ENCODE measurements around the gene MYO15B. TPM values are rescaled to one million over a fixed set of nuclear protein-coding genes. Genes with fewer than 3 reads are reported as not detected.

MYO15B gene
- total and polyA plus RNA-seq, 2 of the 4 experiments (the other 2 are of a cell fraction) = 0.18 to 0.65 TPM

DNA sequence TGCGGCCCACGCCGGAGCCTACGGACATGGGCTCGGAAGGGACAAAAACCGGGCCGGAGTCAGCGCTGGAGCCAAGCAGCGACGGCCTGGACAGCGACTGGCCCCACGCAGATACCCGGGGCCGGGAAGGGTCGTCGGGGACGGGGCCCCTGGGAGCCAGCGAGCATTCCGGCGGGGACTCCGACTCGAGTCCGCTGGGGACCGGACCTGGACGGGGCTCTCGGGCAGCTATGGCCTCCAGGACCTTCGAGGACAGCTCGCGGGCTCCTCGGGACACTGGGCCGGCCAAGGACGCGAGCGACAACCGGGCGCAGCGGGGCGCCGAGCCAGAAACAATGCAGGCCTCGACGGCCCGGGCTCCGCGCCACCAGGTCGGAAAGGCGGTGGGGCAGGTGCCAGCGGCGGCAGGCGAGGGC is 1.0 kb downstream of the MYO15B start:
- POLR2A ChIA-PET (ENCODE audit: unreplicated experiment) = no interaction called here
- Histone ChIP-seq H3K27ac (ENCODE audit: insufficient read depth, low read length) (no peak overlapping the region), H4K20me1 (ENCODE audit: insufficient read depth, low read length) (no peaks in the 10 kb centered on the region; the same call in 1 of the 2 replicates), H3K4me1 (ENCODE audit: control insufficient read depth, insufficient read depth, low read length) (no peaks in the 10 kb centered on the region), H3K4me2 (ENCODE audit: low read depth, low read length) (no peak overlapping the region; the same call in 1 of the 2 replicates), H3K4ac (ENCODE audit: low read depth, low read length) (no peak overlapping the region), H3K56ac (ENCODE audit: extremely low read depth, insufficient read depth, low read length) (no peak overlapping the region), H4K5ac (ENCODE audit: low read depth, low read length) (no peak overlapping the region), H3K14ac (replicated peaks; ENCODE audit: low read depth, low read length) (no peak overlapping the region), H2AFZ (replicated peaks; ENCODE audit: low read length, poor library complexity) (peak overlapping the region; percentile 86), H3K79me1 (ENCODE audit: low read depth in 1 of 2, low read length in 2 of 2) (no peaks in the 10 kb centered on the region), H3K4me3 (ENCODE audit: insufficient read depth, low read depth, low read length) (peak overlapping the region; percentile 9; the same call in 1 of the 2 replicates), H4K8ac (ENCODE audit: low read depth in 2 of 2, low read length in 2 of 2) (no peak overlapping the region), H3K9ac (ENCODE audit: low read depth, low read length) (no peak overlapping the region), H3K18ac (ENCODE audit: low read depth, low read length) (no peak overlapping the region), H3K23ac (ENCODE audit: low read depth, low read length) (no peak overlapping the region), H2BK5ac (ENCODE audit: low read depth, low read length, poor library complexity, severe bottlenecking) (no peak overlapping the region), H3K9me1 (ENCODE audit: insufficient read depth, low read length) (no peaks in the 10 kb centered on the region), H2BK20ac (ENCODE audit: low read depth, low read length) (no peak overlapping the region), H2AK5ac (ENCODE audit: low read depth, low read length) (no peak overlapping the region), H2AK9ac (replicated peaks; ENCODE audit: low read depth, low read length, poor library complexity) (peak overlapping the region; percentile 55), H2BK15ac (ENCODE audit: low read depth, low read length) (no peak overlapping the region), H4K91ac (ENCODE audit: insufficient read depth, low read depth, low read length) (no peak overlapping the region), H3K27me3 (ENCODE audit: control insufficient read depth, insufficient read depth, low read length) (peaks cover 26% of the 10 kb centered on the region), H2BK120ac (ENCODE audit: low read depth, low read length) (no peak overlapping the region), H3K36me3 (ENCODE audit: control insufficient read depth, insufficient read depth, low read length) (no peaks in the 10 kb centered on the region), H3K9me3 (ENCODE audit: control insufficient read depth, insufficient read depth, low read length) (peaks cover 2% of the 10 kb centered on the region; the same call in 1 of the 2 replicates)
- dilution Hi-C loops (cut with HindIII; ENCODE audit: low sequenced_read_pairs, unreplicated experiment) = no loop called here
- in situ Hi-C loops (cut with MboI; ENCODE audit: low sequenced_read_pairs) = no loop called here
- DNase-seq (no peak), ATAC-seq (ENCODE audit: low read depth) (no peak; the same call in 1 of the 2 replicates)
- TF ChIP-seq MAZ (IDR thresholded peaks at IDR 0.05; ENCODE audit: borderline replicate concordance, low read depth, low read length) (no peak), MXI1 (IDR thresholded peaks at IDR 0.05; ENCODE audit: borderline replicate concordance, low read depth, low read length) (no peak), POLR2A (IDR thresholded peaks at IDR 0.05; ENCODE audit: low read depth, low read length) (no peak), RCOR1 (IDR thresholded peaks at IDR 0.05; ENCODE audit: insufficient replicate concordance, low read length) (no peak), CEBPB (IDR thresholded peaks at IDR 0.05; ENCODE audit: low read depth, low read length) (no peak), RFX5 (IDR thresholded peaks at IDR 0.05; ENCODE audit: low read depth, low read length) (no peak)
- TF ChIP-seq, protein P1, sequence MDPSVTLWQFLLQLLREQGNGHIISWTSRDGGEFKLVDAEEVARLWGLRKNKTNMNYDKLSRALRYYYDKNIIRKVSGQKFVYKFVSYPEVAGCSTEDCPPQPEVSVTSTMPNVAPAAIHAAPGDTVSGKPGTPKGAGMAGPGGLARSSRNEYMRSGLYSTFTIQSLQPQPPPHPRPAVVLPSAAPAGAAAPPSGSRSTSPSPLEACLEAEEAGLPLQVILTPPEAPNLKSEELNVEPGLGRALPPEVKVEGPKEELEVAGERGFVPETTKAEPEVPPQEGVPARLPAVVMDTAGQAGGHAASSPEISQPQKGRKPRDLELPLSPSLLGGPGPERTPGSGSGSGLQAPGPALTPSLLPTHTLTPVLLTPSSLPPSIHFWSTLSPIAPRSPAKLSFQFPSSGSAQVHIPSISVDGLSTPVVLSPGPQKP (IDR thresholded peaks at IDR 0.05; ENCODE audit: borderline replicate concordance, low read depth, low read length) = no peak
- TF ChIP-seq, protein P2, sequence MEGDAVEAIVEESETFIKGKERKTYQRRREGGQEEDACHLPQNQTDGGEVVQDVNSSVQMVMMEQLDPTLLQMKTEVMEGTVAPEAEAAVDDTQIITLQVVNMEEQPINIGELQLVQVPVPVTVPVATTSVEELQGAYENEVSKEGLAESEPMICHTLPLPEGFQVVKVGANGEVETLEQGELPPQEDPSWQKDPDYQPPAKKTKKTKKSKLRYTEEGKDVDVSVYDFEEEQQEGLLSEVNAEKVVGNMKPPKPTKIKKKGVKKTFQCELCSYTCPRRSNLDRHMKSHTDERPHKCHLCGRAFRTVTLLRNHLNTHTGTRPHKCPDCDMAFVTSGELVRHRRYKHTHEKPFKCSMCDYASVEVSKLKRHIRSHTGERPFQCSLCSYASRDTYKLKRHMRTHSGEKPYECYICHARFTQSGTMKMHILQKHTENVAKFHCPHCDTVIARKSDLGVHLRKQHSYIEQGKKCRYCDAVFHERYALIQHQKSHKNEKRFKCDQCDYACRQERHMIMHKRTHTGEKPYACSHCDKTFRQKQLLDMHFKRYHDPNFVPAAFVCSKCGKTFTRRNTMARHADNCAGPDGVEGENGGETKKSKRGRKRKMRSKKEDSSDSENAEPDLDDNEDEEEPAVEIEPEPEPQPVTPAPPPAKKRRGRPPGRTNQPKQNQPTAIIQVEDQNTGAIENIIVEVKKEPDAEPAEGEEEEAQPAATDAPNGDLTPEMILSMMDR (conservative IDR thresholded peaks at IDR 0.05; ENCODE audit: low read depth, low read length) = no peak
- CTCF ChIA-PET = no interaction called here
- no TSS peak for BruUV-seq (replicated peaks)
- WGBS, 2 experiments (ENCODE audit: extremely low coverage in 2 of 2, insufficient read length in 1 of 2) = 8% methylated on average over 37 of the region's 49 CpGs; no CpG with 5 or more reads in 1 of the 2 experiments
- intact Hi-C loops (cut with micrococcal nuclease) = loop anchor here (1.0 to 2.0 kb wide), 3 partner anchors 42 to 162 kb away; partner anchors contain the start of gene TSEN54

Data from IMR-90 (cell line).